HG03025 (cell line): Measurements from ENCODE around the gene ITGBL1.

Experiments
- ATAC-seq: cut with Tn5 transposase; IDR thresholded peaks from one replicate; pipeline ENCODE4 v1.9.1; 2021; ENCODE audit warnings: mild to moderate bottlenecking, moderate library complexity; ENCODE audit not compliant: unreplicated experiment, low FRiP score

Gene ITGBL1

DNA sequence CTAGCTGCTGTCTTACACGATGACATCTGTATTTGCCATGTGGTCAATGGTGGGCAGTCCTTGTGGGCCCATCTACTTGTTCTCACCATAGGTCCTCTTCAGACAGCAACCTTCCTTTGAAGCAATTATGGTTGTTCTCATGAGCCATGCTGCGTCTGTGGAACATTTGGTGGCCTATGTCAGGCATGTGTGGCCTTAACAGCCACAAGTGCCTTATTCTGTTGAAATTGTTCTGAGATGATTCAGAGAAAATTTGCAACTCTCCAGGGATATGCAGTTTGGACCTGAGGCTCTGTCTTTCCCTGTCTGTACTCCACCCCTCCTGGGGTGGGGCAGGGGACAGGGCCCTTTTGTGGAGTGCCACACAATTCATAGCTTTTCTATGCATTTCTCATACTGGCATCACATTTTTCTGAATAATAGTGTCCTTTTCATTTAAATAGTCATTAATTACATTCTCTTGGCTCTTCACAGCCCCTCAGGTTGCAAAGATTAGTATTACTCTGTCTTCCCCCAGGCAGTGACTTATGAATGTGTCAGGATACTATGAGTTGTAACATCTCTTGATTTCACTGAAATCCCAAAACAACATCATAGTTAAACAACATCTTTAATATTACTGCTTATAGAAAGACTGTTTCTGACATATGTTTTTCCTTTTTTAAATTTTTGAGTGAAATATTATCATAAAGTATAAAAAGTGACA is 102.1 kb downstream of the ITGBL1 start:
- no peak for ATAC-seq

GRCh38 chr13:101555610-101556009 is 103.1 kb downstream of the ITGBL1 start:
- ATAC-seq, result no peak

DNA sequence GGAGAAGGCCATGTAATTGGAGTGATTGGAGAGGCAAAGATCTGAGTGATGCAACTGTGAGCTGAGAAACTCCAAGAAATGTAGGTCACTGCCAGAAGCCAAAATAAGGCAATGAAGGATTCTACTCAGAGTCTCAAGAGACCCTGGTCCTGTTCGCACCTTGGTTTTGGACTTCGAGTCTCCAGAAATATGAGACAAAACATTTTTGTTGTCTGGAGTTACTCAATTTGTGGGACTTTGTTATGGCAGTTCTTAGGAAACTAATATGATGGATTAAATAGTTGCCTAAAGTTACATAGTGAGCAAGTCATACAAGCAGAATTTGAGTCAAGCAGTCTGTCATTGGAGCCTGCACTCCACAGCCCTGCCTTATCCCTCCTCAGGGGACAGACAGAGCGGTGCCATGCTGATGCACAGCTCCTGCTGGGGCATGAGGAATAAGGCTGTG is 104.2 kb downstream of the ITGBL1 start:
- ATAC-seq, result no peak

DNA sequence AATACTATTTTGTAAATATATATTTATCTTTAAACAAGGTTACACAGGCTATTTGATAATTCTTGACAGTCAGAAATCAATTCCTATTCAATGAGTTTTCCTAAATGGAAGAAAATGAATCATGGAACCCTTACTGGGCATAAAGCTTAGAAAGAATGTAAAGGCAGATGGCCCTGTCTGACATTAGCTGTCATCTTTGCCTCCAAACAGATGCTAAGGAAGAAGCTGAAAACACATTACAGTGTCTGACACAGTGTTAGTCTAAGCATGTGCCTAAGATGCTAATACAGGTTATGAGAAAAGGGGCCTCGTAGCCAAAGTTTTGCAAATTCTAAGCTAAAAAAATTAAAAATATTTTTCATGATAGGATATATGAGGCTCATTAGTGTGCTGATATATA is 112.8 kb downstream of the ITGBL1 start:
- ATAC-seq, result no peak

DNA sequence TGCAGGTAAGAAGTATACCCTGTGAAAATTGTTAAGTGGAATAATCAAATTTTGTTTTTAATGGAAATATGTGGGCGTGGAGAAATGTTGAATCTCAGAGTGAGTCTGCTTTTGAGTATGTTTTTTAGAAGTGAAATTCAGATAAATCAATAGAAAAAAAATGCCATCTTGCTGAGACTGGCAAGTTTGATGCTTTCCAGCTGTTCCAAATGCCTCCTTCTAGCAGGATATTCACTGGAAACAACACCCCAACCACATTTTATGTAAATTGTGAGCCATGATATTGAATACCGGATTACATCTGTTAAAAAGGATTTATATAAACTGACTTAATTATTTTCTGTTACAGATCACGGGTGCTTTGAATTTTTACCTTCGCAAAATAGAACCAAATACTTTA is 115.4 kb downstream of the ITGBL1 start:
- no peak for ATAC-seq

DNA sequence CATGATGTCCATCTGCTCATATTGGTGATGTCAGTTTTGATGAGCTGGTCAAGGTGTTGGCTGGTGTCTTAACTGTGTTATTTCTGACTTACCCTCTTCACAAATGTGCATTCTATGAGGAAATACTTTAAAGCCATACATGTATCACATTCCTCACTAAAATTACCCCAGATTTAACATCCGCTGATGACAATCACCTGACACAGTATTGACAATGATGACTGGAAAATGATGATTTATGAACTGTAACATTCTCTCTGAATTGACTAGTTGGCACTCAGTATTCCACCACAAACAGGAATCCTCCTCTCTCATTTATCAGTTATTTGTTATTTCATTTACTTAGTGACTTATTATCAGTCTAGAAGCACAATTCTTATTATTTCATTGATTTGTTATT is 117.3 kb downstream of the ITGBL1 start:
- ATAC-seq, result no peak

DNA sequence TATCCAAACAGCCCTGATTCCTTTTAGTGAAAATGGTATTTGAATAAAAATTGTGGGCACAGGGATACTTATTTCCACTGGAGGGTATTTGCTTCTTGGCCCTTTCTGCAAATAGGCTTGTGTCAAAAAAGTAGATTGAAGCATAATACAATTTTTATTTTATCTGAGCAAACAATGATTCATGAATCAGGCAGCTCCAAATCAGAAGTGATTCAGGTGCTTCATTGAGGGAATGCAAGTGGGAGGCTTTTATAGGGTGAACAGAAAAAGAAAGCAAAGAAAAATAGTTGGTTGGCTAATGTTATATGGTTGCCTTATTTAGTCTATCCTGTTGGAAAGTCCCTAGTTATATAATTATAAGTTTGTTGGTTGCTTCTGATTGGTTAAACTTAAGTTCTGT is 117.9 kb downstream of the ITGBL1 start:
- ATAC-seq, result no peak

DNA sequence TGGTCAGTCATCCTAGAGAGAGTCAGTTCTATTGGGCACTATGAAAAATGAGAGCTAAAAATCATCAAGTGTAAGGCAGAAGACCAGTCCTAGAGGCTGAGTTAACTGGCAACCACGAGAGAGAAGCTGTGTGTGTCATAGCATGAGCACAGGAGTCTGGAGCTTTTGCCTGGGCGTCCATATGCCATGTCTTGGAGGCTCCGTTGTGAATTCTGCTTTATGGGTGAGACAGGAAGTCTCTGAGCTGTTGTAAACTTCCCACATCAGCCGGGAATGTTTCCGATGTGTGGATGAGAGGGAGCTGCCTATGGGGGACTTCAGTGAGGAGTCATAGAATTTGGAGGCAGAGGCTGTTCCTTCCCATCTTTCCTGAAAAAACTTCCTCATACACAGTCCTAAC is 120.0 kb downstream of the ITGBL1 start:
- no peak for ATAC-seq

- no peak for ATAC-seq
Measured at GRCh38 chr13:101575581-101575980, 123.1 kb downstream of the ITGBL1 start.

- no peak for ATAC-seq
Measured at GRCh38 chr13:101576455-101576854, 124.0 kb downstream of the ITGBL1 start.

GRCh38 chr13:101576977-101577376 is 124.5 kb downstream of the ITGBL1 start:
- ATAC-seq, result no peak

DNA sequence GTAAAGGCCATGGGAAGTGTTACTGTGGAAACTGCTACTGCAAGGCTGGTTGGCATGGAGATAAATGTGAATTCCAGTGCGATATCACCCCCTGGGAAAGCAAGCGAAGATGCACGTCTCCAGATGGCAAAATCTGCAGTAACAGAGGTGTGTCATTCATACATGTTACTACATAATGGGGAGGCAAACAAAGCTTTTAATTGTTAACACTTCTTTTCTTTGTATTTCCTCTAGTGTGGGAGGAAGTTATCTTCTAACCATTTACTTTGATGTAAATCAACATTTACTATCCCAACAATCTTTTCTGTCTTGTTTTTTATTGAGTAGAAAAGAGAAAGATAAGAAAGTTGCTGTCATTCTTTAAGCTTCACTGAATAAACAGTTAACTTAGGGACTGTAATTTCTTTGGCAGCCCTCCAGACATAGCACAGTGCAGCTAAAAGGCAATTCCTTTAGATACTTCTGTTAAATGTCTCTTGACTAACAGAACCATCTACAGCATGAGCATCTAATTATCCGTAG is 126.9 kb downstream of the ITGBL1 start:
- ATAC-seq, result no peak

DNA sequence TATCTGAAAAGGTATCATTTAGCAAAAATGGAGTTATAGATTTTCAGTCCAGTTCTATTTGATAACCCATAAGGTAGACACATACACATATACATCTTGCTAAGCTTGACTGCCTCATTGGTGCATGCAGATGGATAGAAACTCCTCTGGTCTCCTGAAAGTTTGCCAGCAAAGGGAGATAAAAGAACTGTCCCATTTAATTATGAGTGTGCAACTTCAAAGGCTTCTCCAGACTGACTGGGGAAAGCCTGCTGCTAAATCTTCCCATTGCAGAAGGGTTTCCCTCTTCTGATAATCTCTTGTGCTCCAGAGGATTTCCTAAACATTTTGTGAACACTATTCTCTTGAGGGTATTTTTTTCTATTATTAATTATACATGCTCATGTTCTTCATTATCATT is 131.9 kb downstream of the ITGBL1 start:
- no peak for ATAC-seq

GRCh38 chr13:101590479-101590878 is 138.0 kb downstream of the ITGBL1 start:
- ATAC-seq, result no peak

DNA sequence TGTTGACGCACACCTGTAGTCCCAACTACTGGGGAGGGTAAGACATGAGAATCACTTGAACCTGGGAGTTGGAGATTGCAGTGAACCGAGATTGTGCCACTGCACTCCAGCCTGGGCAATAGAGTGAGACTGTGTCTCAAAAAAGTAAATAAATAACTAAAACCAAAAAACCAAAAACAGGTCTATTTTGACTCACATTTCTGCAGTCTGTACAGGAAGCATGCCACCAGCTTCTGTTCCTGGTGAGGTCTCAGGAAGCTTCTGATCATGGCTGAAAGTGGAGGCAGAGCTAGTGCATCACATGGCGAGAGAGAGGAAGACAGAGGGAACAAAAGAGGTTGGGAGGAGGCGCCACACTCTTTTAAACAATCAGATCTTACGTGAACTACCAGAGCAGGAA is 142.5 kb downstream of the ITGBL1 start:
- ATAC-seq, result no peak

GRCh38 chr13:101596803-101597202 is 144.3 kb downstream of the ITGBL1 start:
- ATAC-seq, result no peak

- no peak for ATAC-seq
Measured at GRCh38 chr13:101611491-101612475, 159.3 kb downstream of the ITGBL1 start.

- no peak for ATAC-seq
Measured at GRCh38 chr13:101612735-101613134, 160.3 kb downstream of the ITGBL1 start.

DNA sequence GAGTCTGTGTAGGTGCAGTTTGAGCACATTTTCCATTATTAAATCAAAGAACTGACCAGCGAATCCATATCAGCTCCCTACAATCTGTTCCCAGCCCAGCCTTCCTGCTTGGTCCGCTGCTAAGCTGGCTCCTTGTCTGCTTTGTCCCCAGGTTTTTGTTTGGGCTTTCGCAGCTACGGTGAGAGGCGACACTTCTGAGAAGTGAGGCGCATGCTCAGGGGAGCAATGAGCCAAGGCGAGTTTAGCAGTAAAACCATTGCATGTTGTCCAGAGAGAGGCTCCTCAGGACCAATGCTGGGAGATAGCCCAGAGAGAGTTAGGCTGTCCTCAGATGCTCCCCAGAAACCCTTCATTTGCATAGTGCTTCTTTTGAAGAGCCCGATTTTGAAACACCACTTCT is 162.0 kb downstream of the ITGBL1 start:
- no peak for ATAC-seq

GRCh38 chr13:101618440-101619187 is 166.1 kb downstream of the ITGBL1 start:
- ATAC-seq, result no peak

DNA sequence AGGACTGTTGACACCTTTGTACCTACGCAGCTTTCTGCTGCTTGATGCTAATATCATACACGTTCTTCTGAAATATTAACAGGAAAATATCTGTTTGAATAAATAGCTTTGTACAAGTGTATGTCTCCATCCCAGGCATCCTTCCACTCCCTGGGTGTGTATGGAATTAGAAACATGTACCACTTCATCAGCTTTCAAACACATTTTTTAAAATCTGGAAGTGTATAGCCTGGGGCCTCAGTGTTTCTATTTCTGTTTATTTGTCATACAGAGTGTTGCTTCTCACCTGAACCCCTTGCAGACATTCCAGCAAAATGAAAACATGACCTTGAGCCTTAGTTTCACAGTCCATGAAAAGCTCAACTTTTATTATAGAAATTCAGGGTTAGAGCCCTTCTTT is 168.6 kb downstream of the ITGBL1 start:
- no peak for ATAC-seq
